HepG2 (cell line): ENCODE results near the gene NLE1. TPM values are rescaled to one million over a fixed set of nuclear protein-coding genes. Genes with fewer than 3 reads are reported as not detected.

Experiments
- ADNP ChIP-seq: sonication (generic); formaldehyde crosslinking; IDR thresholded peaks from 2 replicates; pipeline ENCODE4 v1.4.0; 2020; ENCODE audit warnings: missing genetic modification reagents
- ARNT ChIP-seq: fragments of 450-650 bp; IDR thresholded peaks from 2 replicates; pipeline ENCODE4 v1.6.1; 2017
- BATF2 ChIP-seq: sonication (generic); formaldehyde crosslinking; IDR thresholded peaks from 2 replicates; pipeline ENCODE4 v1.8.0; 2022; ENCODE audit warnings: mild to moderate bottlenecking, missing genetic modification reagents, moderate library complexity
- BCL6 ChIP-seq: IDR thresholded peaks from 2 replicates; pipeline ENCODE4 v1.6.1; 2016; ENCODE audit warnings: missing genetic modification reagents, missing compliant biosample characterization
- CREB1 ChIP-seq, 2 experiments: fragments of 450-650 bp in 1 of 2; IDR thresholded peaks; 2 replicates each; pipeline ENCODE4 v1.6.1; 2016 to 2017; ENCODE audit warnings: control low read depth in 1 of 2, mild to moderate bottlenecking in 1 of 2, missing compliant biosample characterization in 1 of 2, missing genetic modification characterization in 1 of 2
- KDM2A ChIP-seq: sonication (generic); formaldehyde crosslinking; IDR thresholded peaks from 2 replicates; pipeline ENCODE4 v1.4.0; 2020; ENCODE audit warnings: low read depth, missing genetic modification reagents, borderline replicate concordance
- MTA1 ChIP-seq: sonication (generic); formaldehyde crosslinking; IDR thresholded peaks from 2 replicates; pipeline ENCODE4 v1.4.0; 2020; ENCODE audit warnings: missing genetic modification reagents, mild to moderate bottlenecking, borderline replicate concordance
- POLR2G ChIP-seq: fragments of 200-400 bp; formaldehyde crosslinking; IDR thresholded peaks from 2 replicates; pipeline ENCODE4 v1.6.1; 2018; ENCODE audit warnings: mild to moderate bottlenecking, low read depth, low read length, moderate library complexity
- SALL1 ChIP-seq: sonication (generic); formaldehyde crosslinking; IDR thresholded peaks from 2 replicates; pipeline ENCODE4 v1.8.0; 2022; ENCODE audit warnings: mild to moderate bottlenecking, missing genetic modification reagents
- SKI ChIP-seq: fragments of 450-650 bp; IDR thresholded peaks from one replicate; pipeline ENCODE4 v1.6.1; 2018; ENCODE audit warnings: mild to moderate bottlenecking; ENCODE audit not compliant: partially characterized antibody
- SPEN ChIP-seq: sonication (generic); formaldehyde crosslinking; IDR thresholded peaks from 2 replicates; pipeline ENCODE4 v1.5.1; 2020; ENCODE audit warnings: low read depth, mild to moderate bottlenecking, missing genetic modification reagents
- ZBTB2 ChIP-seq: sonication (generic); formaldehyde crosslinking; IDR thresholded peaks from 2 replicates; pipeline ENCODE4 v1.8.0; 2022; ENCODE audit warnings: low read depth, missing genetic modification reagents
- ZBTB26 ChIP-seq: IDR thresholded peaks from 2 replicates; pipeline ENCODE4 v1.6.1; 2016; ENCODE audit warnings: missing compliant biosample characterization, missing genetic modification reagents, borderline replicate concordance
- ZBTB7B ChIP-seq: sonication (generic); formaldehyde crosslinking; IDR thresholded peaks from 2 replicates; pipeline ENCODE4 v1.4.0; 2020; ENCODE audit warnings: missing genetic modification reagents
- ZNF282 ChIP-seq: fragments of 450-650 bp; IDR thresholded peaks from 2 replicates; pipeline ENCODE4 v1.6.1; 2018; ENCODE audit not compliant: partially characterized antibody
- ZNF329 ChIP-seq: sonication (generic); formaldehyde crosslinking; IDR thresholded peaks from 2 replicates; pipeline ENCODE4 v1.9.0; 2021; ENCODE audit warnings: low read depth, mild to moderate bottlenecking, missing genetic modification reagents
- ZNF407 ChIP-seq: sonication (generic); formaldehyde crosslinking; IDR thresholded peaks from one replicate; pipeline ENCODE4 v1.5.1; 2020; ENCODE audit warnings: mild to moderate bottlenecking, missing genetic modification reagents; ENCODE audit errors: not compliant biosample characterization
- ZNF605 ChIP-seq: sonication (generic); formaldehyde crosslinking; IDR thresholded peaks from 2 replicates; pipeline ENCODE4 v1.8.0; 2022; ENCODE audit warnings: mild to moderate bottlenecking, missing genetic modification reagents
- polyA plus RNA-seq, 8 experiments: library from polyadenylated mRNA; depleted of rRNA in 3 of 8; stranded (reverse) in 7 of 8; unstranded in 1 of 8; fragments of >200 nt; fragmentation: Illumina TruSeq in 4 of 8; extraction: Trizol in 4 of 8; gene quantifications; 2 replicates each; pipeline versions ENCODE4 v1.2.1 to v1.2.3, GENCODE V29; 2011 to 2016; ENCODE audit warnings: low read depth in 4 of 8, missing spikeins in 1 of 8, mixed read lengths in 1 of 8; ENCODE audit not compliant: insufficient read depth in 1 of 8
- total RNA-seq, 5 experiments: library from RNA; depleted of rRNA; stranded (reverse); fragments of >200 nt; fragmentation: Illumina TruSeq; extraction: Trizol; gene quantifications; 2 replicates each; pipeline ENCODE4 v1.2.3, GENCODE V29; 2016; ENCODE audit warnings: low read depth in 1 of 5

The NLE1 gene
- total and polyA plus RNA-seq, 2 of the 13 experiments (the other 11 are each of a cell fraction or from before 2014, with no cell fraction given), result 20.3 to 34.5 TPM

GRCh38 chr17:35088881-35089585, 53.1 kb downstream of the NLE1 start (continued):
- TF ChIP-seq ZBTB2 (CRISPR knock-in tag) (peak; percentile 52; the same call in 1 of the 2 replicates), ZBTB26 (CRISPR knock-in tag) (no peak), CREB1 (IDR thresholded peaks at IDR 0.05) (no peak), CREB1 (CRISPR knock-in tag; IDR thresholded peaks at IDR 0.05) (no peak), KDM2A (peak; percentile 34; the same call in 1 of the 2 replicates), BCL6 (CRISPR knock-in tag) (peak; percentile 25; the same call in 1 of the 2 replicates), BATF2 (no peak), POLR2G (peak; percentile 34; the same call in 1 of the 2 replicates), ARNT (no peak), MTA1 (peak; percentile 26; the same call in 1 of the 2 replicates), ZNF605 (no peak), ZNF329 (CRISPR knock-in tag) (no peak), SPEN (CRISPR knock-in tag) (peak; percentile 5; the same call in 1 of the 2 replicates), ZBTB7B (no peak), ZNF407 (CRISPR knock-in tag) (no peak), SKI (peak; percentile 65), SALL1 (CRISPR knock-in tag) (peak; percentile 38; the same call in 1 of the 2 replicates), ADNP (CRISPR knock-in tag) (no peak), ZNF282 (no peak)
